Epithelial cell of esophagus (primary cell): ENCODE measurements around the gene U2SURP.
"Not testable (repeated sequence)": the region's sequence is repeated elsewhere in the genome, so short reads cannot be mapped to it uniquely, and the experiment has no call there.

Source experiments
- DNase-seq: peaks from one replicate; pipeline ENCODE4 v3.0.0; 2010; ENCODE audit warnings: low read depth
- H3K4me3 ChIP-seq: 2 replicates; pipeline ENCODE4 v1.5.1; 2011; ENCODE audit warnings: mild to moderate bottlenecking, low read length, control low read depth
- TF ChIP-seq, protein P1 (sequence below): IDR thresholded peaks from 2 replicates; pipeline ENCODE4 v1.5.1; 2011; ENCODE audit warnings: low read depth, mild to moderate bottlenecking, low read length, control low read depth, inconsistent platforms; ENCODE audit not compliant: insufficient read depth; ENCODE audit errors: missing control alignments

U2SURP gene

DNA sequence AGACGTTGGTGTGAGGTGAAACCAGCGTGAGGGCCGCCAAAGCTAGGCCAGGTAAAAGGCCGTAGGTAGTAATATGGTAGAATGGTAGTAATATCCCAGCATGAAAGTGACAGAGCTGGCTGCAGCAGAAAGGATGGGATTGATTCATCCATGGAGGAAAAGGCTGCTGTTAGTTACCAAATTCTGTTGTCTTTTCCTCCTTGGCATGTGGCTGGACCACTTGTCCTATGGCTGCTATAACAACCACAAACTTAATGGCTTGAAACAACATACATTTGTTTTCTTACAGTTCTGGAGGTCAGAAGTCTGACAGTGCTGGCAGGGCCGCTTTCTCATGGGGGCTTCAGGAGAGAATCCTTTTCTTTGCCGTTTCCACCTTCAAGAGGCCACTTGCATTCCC is 70.4 kb downstream of the U2SURP start:
- H3K4me3 ChIP-seq = no peak overlapping the region
- TF ChIP-seq, protein P1, sequence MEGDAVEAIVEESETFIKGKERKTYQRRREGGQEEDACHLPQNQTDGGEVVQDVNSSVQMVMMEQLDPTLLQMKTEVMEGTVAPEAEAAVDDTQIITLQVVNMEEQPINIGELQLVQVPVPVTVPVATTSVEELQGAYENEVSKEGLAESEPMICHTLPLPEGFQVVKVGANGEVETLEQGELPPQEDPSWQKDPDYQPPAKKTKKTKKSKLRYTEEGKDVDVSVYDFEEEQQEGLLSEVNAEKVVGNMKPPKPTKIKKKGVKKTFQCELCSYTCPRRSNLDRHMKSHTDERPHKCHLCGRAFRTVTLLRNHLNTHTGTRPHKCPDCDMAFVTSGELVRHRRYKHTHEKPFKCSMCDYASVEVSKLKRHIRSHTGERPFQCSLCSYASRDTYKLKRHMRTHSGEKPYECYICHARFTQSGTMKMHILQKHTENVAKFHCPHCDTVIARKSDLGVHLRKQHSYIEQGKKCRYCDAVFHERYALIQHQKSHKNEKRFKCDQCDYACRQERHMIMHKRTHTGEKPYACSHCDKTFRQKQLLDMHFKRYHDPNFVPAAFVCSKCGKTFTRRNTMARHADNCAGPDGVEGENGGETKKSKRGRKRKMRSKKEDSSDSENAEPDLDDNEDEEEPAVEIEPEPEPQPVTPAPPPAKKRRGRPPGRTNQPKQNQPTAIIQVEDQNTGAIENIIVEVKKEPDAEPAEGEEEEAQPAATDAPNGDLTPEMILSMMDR = no peak
- DNase-seq = no peak

DNA sequence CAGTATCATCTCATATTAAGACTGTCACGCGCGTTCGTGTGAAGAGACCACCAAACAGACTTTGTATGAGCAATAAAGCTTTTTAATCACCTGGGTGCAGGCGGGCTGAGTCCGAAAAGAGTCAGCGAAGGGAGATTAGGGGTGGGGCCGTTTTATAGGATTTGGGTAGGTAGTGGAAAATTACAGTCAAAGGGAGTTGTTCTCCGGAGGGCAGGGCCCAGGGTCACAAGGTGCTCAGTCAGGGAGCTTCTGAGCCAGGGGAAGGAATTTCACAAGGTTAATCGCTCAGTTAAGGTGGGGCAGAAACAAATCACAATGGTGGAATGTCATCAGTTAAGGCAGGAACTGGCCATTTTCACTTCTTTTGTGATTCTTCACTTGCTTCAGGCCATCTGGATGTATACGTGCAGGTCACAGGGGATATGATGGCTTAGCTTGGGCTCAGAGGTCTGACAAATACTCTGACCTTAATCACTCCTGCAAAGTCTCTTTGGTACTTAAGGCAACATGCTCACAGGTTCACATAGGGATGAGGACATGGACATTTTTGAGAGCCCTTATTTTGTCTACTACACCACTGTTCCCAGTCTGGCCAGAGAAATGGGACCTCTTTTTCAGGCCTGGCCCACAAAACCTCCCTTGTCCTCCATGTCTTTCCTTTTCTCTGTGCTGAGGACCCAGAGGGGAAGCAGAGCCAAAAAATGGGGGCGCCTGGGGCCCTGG is 71.1 kb downstream of the U2SURP start:
- not testable (repeated sequence) for DNase-seq, H3K4me3 ChIP-seq

GRCh38 chr3:143073541-143073940 is 72.2 kb downstream of the U2SURP start:
- DNase-seq, H3K4me3 ChIP-seq: not testable (repeated sequence)

GRCh38 chr3:143073983-143074382 is 72.6 kb downstream of the U2SURP start:
- not testable (repeated sequence) for DNase-seq, H3K4me3 ChIP-seq

DNA sequence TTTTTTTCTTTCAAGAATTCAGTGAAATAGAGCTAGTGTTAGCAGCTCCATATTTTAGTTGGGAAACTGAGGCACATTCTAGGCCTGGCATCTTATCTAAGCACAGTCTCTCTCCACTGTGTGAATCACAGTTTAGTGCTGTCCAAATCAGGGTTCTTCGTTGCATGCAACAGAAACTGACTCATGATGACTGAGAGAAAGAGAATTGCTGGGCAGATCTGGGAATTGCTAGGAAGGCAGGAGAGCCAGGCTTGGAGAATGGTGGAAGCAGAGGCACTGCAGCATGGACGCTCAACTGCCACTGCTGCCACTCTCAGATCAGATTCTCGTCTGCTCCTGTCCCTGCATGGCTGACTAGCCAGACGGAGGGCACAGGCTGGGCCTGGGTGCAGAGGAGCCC is 77.5 kb downstream of the U2SURP start:
- no peak overlapping the region for H3K4me3 ChIP-seq
- TF ChIP-seq, protein P1 = no peak
- DNase-seq = peak; percentile 83

DNA sequence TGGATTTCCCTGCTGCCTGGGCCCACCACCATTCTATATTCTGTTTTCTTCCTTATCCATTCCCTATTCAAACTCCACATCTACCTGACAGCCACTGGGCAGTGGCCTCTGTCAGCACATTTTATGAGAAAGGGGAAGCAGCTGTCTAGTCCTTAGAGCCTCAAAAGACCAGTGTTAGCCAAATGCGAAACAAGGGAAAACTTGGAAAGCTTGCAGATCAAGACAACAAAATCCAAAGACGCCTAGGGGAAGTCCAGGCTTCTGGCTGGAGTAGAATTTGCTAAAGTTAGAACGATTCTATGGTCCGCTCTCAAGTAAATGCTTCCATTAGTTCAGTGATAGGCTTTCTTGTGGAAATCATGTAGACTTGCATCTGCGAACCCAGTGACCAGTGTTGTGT is 78.8 kb downstream of the U2SURP start:
- H3K4me3 ChIP-seq = no peak overlapping the region
- DNase-seq = no peak
- TF ChIP-seq, protein P1 = no peak

GRCh38 chr3:143081365-143081764 is 80.0 kb downstream of the U2SURP start:
- no peak for DNase-seq
- TF ChIP-seq, protein P1 = no peak
- no peak overlapping the region for H3K4me3 ChIP-seq

- no peak overlapping the region for H3K4me3 ChIP-seq
- no peak for DNase-seq
- TF ChIP-seq, protein P1 = no peak
Observed at GRCh38 chr3:143081844-143082778, 80.7 kb downstream of the U2SURP start.
